Measurements from ENCODE around the gene EDEM2.
"Not testable (repeated sequence)": the region's sequence is repeated elsewhere in the genome, so short reads cannot be mapped to it uniquely, and the experiment has no call there.

Gene EDEM2

DNA sequence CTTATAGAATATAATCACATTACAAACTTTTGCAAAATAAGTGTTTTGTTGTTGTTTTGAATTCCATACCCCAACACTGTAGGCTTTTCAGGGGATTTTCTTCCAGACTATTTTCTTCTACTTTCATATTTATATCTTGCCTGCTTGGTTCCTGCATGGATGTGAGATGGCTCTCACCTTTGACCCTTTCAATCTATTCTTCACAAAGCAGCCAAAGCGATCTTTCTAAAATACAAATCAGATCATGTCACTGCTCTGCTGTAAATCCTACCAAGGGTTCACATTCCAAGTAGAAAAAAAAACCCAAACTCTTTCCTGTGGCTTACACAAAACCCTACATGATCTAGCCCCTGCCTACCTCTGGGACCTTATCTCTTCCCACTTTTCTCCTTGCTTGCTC, 29.5 kb downstream of the EDEM2 start:
- ChIA-PET POLR2A (ENCODE audit: low non-redundant PET) (no interaction called here), CTCF (interaction anchor here (0.7 to 1.0 kb wide), 2 partner anchors 21 to 230 kb away, joined by 3 read pairs; no protein-coding TSS in a partner anchor)
- no peak overlapping the region for H3K27ac ChIP-seq
- DNase-seq (ENCODE audit: low spot score) = no peak
- TF ChIP-seq, protein P1, sequence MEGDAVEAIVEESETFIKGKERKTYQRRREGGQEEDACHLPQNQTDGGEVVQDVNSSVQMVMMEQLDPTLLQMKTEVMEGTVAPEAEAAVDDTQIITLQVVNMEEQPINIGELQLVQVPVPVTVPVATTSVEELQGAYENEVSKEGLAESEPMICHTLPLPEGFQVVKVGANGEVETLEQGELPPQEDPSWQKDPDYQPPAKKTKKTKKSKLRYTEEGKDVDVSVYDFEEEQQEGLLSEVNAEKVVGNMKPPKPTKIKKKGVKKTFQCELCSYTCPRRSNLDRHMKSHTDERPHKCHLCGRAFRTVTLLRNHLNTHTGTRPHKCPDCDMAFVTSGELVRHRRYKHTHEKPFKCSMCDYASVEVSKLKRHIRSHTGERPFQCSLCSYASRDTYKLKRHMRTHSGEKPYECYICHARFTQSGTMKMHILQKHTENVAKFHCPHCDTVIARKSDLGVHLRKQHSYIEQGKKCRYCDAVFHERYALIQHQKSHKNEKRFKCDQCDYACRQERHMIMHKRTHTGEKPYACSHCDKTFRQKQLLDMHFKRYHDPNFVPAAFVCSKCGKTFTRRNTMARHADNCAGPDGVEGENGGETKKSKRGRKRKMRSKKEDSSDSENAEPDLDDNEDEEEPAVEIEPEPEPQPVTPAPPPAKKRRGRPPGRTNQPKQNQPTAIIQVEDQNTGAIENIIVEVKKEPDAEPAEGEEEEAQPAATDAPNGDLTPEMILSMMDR (conservative IDR thresholded peaks at IDR 0.05; ENCODE audit: low read depth) = no peak

DNA sequence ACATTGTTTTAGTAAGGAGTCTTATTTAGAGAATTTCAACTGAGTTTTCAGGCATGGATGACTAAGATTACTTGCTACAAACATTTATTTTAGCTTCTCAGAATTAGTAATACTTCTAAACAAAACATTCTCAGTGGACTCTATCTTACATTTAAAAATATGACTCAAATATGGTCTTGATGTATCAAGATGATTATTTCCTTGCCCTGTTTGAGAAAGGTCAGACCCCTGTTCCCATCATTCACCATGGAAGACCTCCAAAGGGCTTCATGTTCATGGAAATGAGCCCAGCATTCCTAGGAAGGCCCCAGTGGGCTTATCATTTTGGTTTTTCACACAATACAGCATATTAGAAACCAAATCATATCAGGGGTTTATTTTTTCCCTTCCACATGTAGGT, 29.9 kb downstream of the EDEM2 start:
- no peak overlapping the region for H3K27ac ChIP-seq
- TF ChIP-seq, protein P1 (conservative IDR thresholded peaks at IDR 0.05; ENCODE audit: low read depth) = no peak
- CTCF ChIA-PET = interaction anchor here (1.0 kb wide), 1 partner anchor 21 kb away, joined by 3 read pairs; no protein-coding TSS in a partner anchor
- no peak for DNase-seq (ENCODE audit: low spot score)
- POLR2A ChIA-PET (ENCODE audit: low non-redundant PET) = no interaction called here

DNA sequence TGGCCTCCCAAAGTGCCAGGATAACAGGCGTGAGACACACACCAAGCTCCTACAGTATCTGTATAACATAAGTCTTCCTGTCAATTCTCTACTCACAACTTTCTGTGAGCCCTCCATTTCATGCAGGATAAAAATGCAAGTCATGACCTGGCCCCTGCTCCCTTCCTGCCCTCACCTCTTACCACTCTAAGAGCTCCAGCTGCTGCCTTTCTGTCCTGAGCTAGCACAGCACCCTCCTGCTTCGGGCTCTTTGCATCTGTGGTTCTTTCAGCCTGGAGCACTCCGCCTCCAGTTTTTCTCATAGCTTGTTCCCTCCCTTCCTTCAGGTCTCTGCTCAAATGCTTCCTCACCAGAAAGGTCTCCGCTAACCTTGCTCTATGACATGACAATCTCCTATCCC, 30.9 kb downstream of the EDEM2 start:
- ChIA-PET CTCF (interaction anchor here (0.5 to 1.7 kb wide), 3 partner anchors 13 to 23 kb away, joined by 4 to 9 read pairs (median 5); no protein-coding TSS in a partner anchor), POLR2A (ENCODE audit: low non-redundant PET) (no interaction called here)
- DNase-seq (ENCODE audit: low spot score) = no peak
- no peak overlapping the region for H3K27ac ChIP-seq
- TF ChIP-seq, protein P1 (conservative IDR thresholded peaks at IDR 0.05; ENCODE audit: low read depth) = no peak

DNA sequence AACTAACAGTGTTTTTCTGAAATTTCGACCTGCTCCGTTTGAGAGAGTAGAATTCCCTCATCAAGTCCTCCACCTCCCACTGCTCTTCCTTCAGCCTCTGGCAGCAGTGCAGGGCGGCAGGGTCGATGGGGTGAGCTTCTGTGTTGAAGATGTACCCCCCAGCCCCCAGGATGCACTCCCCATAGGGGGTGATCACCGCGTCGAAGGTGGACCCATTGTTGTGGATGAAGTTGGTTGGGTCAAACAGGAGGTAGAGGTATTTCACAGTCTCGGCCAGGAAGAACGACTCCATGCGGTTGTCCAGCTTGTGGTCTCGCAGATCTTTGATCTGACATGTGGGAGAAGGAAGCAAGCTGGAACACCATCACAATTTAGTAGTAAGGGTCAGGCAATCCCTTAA, 31.5 kb downstream of the EDEM2 start:
- ChIA-PET POLR2A (ENCODE audit: low non-redundant PET) (no interaction called here), CTCF (interaction anchor here (1.3 to 1.7 kb wide), 2 partner anchors 20 to 22 kb away, joined by 5 to 9 read pairs; no protein-coding TSS in a partner anchor)
- H3K27ac ChIP-seq = no peak overlapping the region
- TF ChIP-seq, protein P1 (conservative IDR thresholded peaks at IDR 0.05; ENCODE audit: low read depth) = no peak
- DNase-seq (ENCODE audit: low spot score) = no peak

DNA sequence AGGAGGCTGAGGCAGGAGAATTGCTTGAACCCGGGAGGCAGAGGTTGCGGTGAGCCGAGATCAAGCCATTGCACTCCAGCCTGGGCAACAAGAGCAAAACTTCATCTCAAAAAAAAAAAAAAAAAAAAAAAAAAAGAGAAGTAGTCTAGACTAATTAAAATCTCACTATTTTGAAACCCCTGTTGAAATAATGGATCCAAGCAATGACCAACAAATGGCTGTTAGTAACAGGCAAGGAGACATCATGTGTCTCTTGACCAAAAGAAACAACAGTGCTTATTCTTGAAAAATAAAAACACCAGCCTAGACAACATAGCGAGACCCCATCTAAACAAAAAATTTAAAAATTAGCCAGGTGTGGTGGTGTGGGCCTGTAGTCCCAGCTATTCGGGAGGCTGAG, 34.9 kb downstream of the EDEM2 start:
- CTCF ChIA-PET = interaction anchor here (0.6 kb wide), 1 partner anchor 40 kb away, joined by 5 read pairs; no protein-coding TSS in a partner anchor
- POLR2A ChIA-PET (ENCODE audit: low non-redundant PET); DNase-seq (ENCODE audit: low spot score); H3K27ac ChIP-seq: not testable (repeated sequence)

DNA sequence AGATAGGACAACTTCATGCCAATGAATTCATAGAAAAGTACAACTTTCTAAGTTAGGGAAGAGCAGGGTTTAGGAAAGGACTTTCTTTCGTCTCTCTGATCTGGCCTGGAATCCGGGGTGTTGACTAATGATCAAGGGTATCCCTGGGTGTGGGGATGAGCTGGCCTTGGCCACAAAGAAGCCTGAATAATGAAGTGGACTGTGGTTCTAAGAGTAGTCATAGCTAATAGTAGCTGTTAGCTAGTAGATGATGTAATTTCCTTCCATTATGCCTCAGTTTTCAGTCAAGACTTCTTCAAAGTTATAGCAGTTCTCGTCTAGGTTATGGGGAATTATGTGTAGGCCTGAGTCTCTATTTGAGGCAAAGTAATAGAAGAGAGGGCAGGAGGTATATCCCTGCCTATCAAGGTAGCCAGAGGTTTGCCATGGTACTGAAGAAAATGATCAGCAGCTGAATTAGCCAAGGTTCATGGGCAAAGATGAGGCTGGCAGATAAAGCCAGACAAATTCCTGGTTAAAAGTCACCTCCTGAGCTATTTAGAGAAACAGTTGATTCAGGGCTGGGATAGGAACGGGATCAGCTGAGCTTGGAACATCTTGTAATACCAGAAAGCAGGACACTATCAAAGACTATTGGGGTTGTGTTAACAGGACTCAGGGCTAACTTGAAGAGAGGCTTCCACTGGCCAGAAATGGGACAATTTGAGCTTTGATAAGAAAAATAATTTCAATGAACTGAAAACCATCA, 35.8 kb downstream of the EDEM2 start:
- H3K27ac ChIP-seq = no peak overlapping the region
- TF ChIP-seq, protein P1 (conservative IDR thresholded peaks at IDR 0.05; ENCODE audit: low read depth) = no peak
- peak; percentile 73 for DNase-seq (ENCODE audit: low spot score)
- POLR2A ChIA-PET (ENCODE audit: low non-redundant PET) = interaction anchor here (0.7 kb wide), 1 partner anchor 168 kb away, joined by 3 read pairs; no protein-coding TSS in a partner anchor
- CTCF ChIA-PET = interaction anchor here (0.5 to 1.9 kb wide), 3 partner anchors 15 to 123 kb away, joined by 3 to 6 read pairs (median 5); no protein-coding TSS in a partner anchor

DNA sequence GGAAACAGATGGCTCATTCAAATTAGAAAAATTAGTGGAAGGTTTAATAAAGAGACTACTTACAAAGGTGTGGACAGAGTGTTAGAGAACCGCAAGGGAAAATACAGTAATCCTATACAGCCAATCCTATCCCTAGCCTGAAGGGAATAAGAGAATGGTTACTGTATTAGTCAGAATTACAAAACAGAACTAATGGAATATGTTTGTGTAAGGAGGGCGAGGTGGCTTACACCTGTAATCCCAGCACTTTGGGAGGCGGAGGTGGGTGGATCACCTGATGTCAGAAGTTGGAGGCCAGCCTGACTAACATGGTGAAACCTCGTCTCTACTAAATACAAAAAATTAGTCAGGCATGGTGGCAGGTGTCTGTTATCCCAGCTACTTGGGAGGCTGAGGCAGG, 38.2 kb downstream of the EDEM2 start:
- DNase-seq (ENCODE audit: low spot score) = peak; percentile 82
- TF ChIP-seq, protein P1 (conservative IDR thresholded peaks at IDR 0.05; ENCODE audit: low read depth) = no peak
- CTCF ChIA-PET = interaction anchor here (0.6 to 2.3 kb wide), 4 partner anchors 11 to 362 kb away, joined by 3 to 15 read pairs (median 3); no protein-coding TSS in a partner anchor
- no peak overlapping the region for H3K27ac ChIP-seq
- POLR2A ChIA-PET (ENCODE audit: low non-redundant PET) = interaction anchor here (0.6 kb wide), 1 partner anchor 131 kb away, joined by 3 read pairs; no protein-coding TSS in a partner anchor
